Endothelial cell (in vitro differentiated cells): ENCODE measurements around the gene CDKAL1. TPM values are rescaled to one million over a fixed set of nuclear protein-coding genes. Genes with fewer than 3 reads are reported as not detected.

ENCODE experiments used
- DNase-seq: peaks from one replicate; pipeline ENCODE4 v3.0.0; 2021; ENCODE audit warnings: low spot score
- H3K27ac Mint-ChIP-seq: one replicate; pipeline ENCODE4 v1.8.0; 2021; ENCODE audit warnings: mixed read lengths, inconsistent platforms; ENCODE audit not compliant: unreplicated experiment
- H3K27me3 Mint-ChIP-seq: one replicate; pipeline ENCODE4 v1.8.0; 2021; ENCODE audit warnings: mild to moderate bottlenecking, moderate library complexity, mixed read lengths, inconsistent platforms; ENCODE audit not compliant: unreplicated experiment
- H3K36me3 Mint-ChIP-seq: one replicate; pipeline ENCODE4 v1.8.0; 2021; ENCODE audit warnings: mild to moderate bottlenecking, low read depth, mixed read lengths, inconsistent platforms; ENCODE audit not compliant: unreplicated experiment
- H3K4me1 Mint-ChIP-seq: one replicate; pipeline ENCODE4 v1.8.0; 2021; ENCODE audit warnings: mild to moderate bottlenecking, mixed read lengths, inconsistent platforms; ENCODE audit not compliant: unreplicated experiment
- H3K4me3 Mint-ChIP-seq: one replicate; pipeline ENCODE4 v1.8.0; 2021; ENCODE audit warnings: mild to moderate bottlenecking, mixed read lengths, inconsistent platforms; ENCODE audit not compliant: unreplicated experiment
- H3K9me3 Mint-ChIP-seq: one replicate; pipeline ENCODE4 v1.8.0; 2021; ENCODE audit warnings: mixed read lengths, inconsistent platforms; ENCODE audit not compliant: unreplicated experiment
- CTCF ChIP-seq: fragments of 200-600 bp; sonication (generic); IDR thresholded peaks from one replicate; pipeline ENCODE4 v1.5.0; 2021; ENCODE audit warnings: antibody characterized with exemption; ENCODE audit not compliant: unreplicated experiment
- total RNA-seq: library from RNA; stranded (reverse); fragmentation: NEBNext Ultra II Directional; extraction: Animal tissue kit (Norgen Biotek cat#: 25700); gene quantifications from one replicate; pipeline ENCODE4 v1.2.1, GENCODE V29; 2021; ENCODE audit not compliant: unreplicated experiment

Gene CDKAL1
- total RNA-seq, 1 donor from 2014 or later, result 43.9 TPM

- H3K9me3 Mint-ChIP-seq, result no peaks in the 10 kb centered on the region
- no peak for DNase-seq
- no peak overlapping the region for H3K27ac Mint-ChIP-seq
- TF ChIP-seq CTCF, result no peak
- no peaks in the 10 kb centered on the region for H3K36me3 Mint-ChIP-seq
- no peak overlapping the region for H3K4me3 Mint-ChIP-seq
- peaks cover 12% of the 10 kb centered on the region for H3K4me1 Mint-ChIP-seq
- H3K27me3 Mint-ChIP-seq, result peaks cover 2% of the 10 kb centered on the region
Observed at GRCh38 chr6:20673458-20673857, 139.2 kb downstream of the CDKAL1 start.

GRCh38 chr6:20674664-20675063, 140.4 kb downstream of the CDKAL1 start:
- DNase-seq, result no peak
- no peak overlapping the region for H3K4me3 Mint-ChIP-seq
- TF ChIP-seq CTCF, result no peak
- no peak overlapping the region for H3K27ac Mint-ChIP-seq
- peaks cover 5% of the 10 kb centered on the region for H3K4me1 Mint-ChIP-seq
- H3K9me3 Mint-ChIP-seq, result no peaks in the 10 kb centered on the region
- H3K36me3 Mint-ChIP-seq, result no peaks in the 10 kb centered on the region
- peaks cover 2% of the 10 kb centered on the region for H3K27me3 Mint-ChIP-seq

GRCh38 chr6:20678831-20679352, 144.6 kb downstream of the CDKAL1 start:
- Mint-ChIP-seq H3K36me3 (no peaks in the 10 kb centered on the region), H3K4me3 (no peak overlapping the region), H3K27ac (no peak overlapping the region), H3K9me3 (no peaks in the 10 kb centered on the region), H3K4me1 (peaks cover 6% of the 10 kb centered on the region), H3K27me3 (no peaks in the 10 kb centered on the region)
- DNase-seq, result no peak
- TF ChIP-seq CTCF, result no peak

- Mint-ChIP-seq H3K4me1 (peaks cover 3% of the 10 kb centered on the region), H3K27me3 (no peaks in the 10 kb centered on the region), H3K4me3 (no peak overlapping the region), H3K9me3 (no peaks in the 10 kb centered on the region), H3K27ac (no peak overlapping the region), H3K36me3 (no peaks in the 10 kb centered on the region)
- TF ChIP-seq CTCF, result no peak
- DNase-seq, result no peak
Observed at GRCh38 chr6:20680697-20681165, 146.5 kb downstream of the CDKAL1 start.

- peaks cover 3% of the 10 kb centered on the region for H3K4me1 Mint-ChIP-seq
Observed at GRCh38 chr6:20681243-20681684, 147.0 kb downstream of the CDKAL1 start.

More at GRCh38 chr6:20681243-20681684, 147.0 kb downstream of the CDKAL1 start:
- no peak for TF ChIP-seq CTCF
- Mint-ChIP-seq H3K27me3 (no peaks in the 10 kb centered on the region), H3K36me3 (no peaks in the 10 kb centered on the region), H3K9me3 (no peaks in the 10 kb centered on the region), H3K4me3 (no peak overlapping the region), H3K27ac (no peak overlapping the region)
- no peak for DNase-seq
